Measurements from ENCODE around the gene RHPN2.

DNA sequence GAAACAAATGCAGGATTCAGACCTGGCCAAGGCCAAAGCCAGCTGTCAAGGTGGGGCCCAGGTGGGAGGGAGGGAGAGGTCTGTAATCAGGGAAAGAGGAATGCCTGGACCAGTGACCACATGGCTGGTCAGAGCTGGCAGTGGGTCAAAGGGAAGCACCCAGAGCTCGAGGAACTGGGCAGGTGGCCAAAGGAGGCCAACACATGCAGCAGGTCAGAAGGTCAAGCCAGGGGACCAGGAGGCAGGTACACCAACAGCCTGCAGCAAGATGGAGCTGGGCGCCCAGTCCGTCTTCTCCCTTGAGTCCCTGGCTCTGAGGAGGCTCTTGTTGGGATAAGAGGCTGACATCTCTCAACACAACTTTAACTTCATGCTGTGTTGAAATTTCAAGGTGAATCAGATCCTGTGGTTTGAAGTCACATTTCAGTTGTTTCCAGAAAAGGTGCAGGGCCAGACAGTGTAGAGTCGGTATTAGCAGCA, 33.4 kb upstream of the RHPN2 start:
- TF ChIP-seq, protein P1, sequence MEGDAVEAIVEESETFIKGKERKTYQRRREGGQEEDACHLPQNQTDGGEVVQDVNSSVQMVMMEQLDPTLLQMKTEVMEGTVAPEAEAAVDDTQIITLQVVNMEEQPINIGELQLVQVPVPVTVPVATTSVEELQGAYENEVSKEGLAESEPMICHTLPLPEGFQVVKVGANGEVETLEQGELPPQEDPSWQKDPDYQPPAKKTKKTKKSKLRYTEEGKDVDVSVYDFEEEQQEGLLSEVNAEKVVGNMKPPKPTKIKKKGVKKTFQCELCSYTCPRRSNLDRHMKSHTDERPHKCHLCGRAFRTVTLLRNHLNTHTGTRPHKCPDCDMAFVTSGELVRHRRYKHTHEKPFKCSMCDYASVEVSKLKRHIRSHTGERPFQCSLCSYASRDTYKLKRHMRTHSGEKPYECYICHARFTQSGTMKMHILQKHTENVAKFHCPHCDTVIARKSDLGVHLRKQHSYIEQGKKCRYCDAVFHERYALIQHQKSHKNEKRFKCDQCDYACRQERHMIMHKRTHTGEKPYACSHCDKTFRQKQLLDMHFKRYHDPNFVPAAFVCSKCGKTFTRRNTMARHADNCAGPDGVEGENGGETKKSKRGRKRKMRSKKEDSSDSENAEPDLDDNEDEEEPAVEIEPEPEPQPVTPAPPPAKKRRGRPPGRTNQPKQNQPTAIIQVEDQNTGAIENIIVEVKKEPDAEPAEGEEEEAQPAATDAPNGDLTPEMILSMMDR (IDR thresholded peaks at IDR 0.05) = no peak
- TF ChIP-seq POLR2A (IDR thresholded peaks at IDR 0.05) (no peak), POLR2AphosphoS5 (IDR thresholded peaks at IDR 0.05) (no peak)
